HepG2 (cell line): ENCODE measurements around the gene ARFIP1. TPM values are rescaled to one million over a fixed set of nuclear protein-coding genes. Genes with fewer than 3 reads are reported as not detected.

Experiments used
- GATAD2A ChIP-seq: IDR thresholded peaks from 2 replicates; pipeline ENCODE4 v1.6.1; 2016
- GFI1 ChIP-seq: sonication (generic); formaldehyde crosslinking; IDR thresholded peaks from 2 replicates; pipeline ENCODE4 v1.5.0; 2020; ENCODE audit warnings: missing genetic modification reagents, mild to moderate bottlenecking, borderline replicate concordance
- KLF6 ChIP-seq: IDR thresholded peaks from 2 replicates; pipeline ENCODE4 v1.8.0; 2016; ENCODE audit warnings: missing biosample characterization, missing genetic modification reagents
- NFE2L2 ChIP-seq: fragments of 150-350 bp; IDR thresholded peaks from 2 replicates; pipeline ENCODE4 v1.6.1; 2014; ENCODE audit warnings: low read length
- POGZ ChIP-seq: sonication (generic); formaldehyde crosslinking; IDR thresholded peaks from 2 replicates; pipeline ENCODE4 v1.4.0; 2020; ENCODE audit warnings: mild to moderate bottlenecking, missing genetic modification reagents
- POLR2AphosphoS2 ChIP-seq: IDR thresholded peaks from 2 replicates; pipeline ENCODE4 v1.6.1; 2011; ENCODE audit warnings: low read depth, low read length, improper control_type of control experiment
- YEATS2 ChIP-seq: sonication (generic); formaldehyde crosslinking; IDR thresholded peaks from 2 replicates; pipeline ENCODE4 v1.4.0; 2020; ENCODE audit warnings: missing genetic modification reagents, borderline replicate concordance
- ZBTB20 ChIP-seq: sonication (generic); formaldehyde crosslinking; IDR thresholded peaks from 2 replicates; pipeline ENCODE4 v1.8.1; 2023; ENCODE audit warnings: missing genetic modification reagents, low read depth, mild to moderate bottlenecking, borderline replicate concordance
- ZBTB7B ChIP-seq: sonication (generic); formaldehyde crosslinking; IDR thresholded peaks from 2 replicates; pipeline ENCODE4 v1.4.0; 2020; ENCODE audit warnings: missing genetic modification reagents
- ZFYVE20 ChIP-seq: sonication (generic); formaldehyde crosslinking; IDR thresholded peaks from 2 replicates; pipeline ENCODE4 v1.8.0; 2023; ENCODE audit warnings: low read depth, mild to moderate bottlenecking, moderate library complexity, missing genetic modification reagents, borderline replicate concordance
- ZIK1 ChIP-seq: sonication (generic); formaldehyde crosslinking; IDR thresholded peaks from 2 replicates; pipeline ENCODE4 v1.5.0; 2020; ENCODE audit warnings: mild to moderate bottlenecking, low read depth, missing genetic modification reagents, borderline replicate concordance
- ZNF34 ChIP-seq: sonication (generic); formaldehyde crosslinking; IDR thresholded peaks from 2 replicates; pipeline ENCODE4 v1.4.0; 2020; ENCODE audit warnings: mild to moderate bottlenecking, missing genetic modification reagents, borderline replicate concordance
- ZNF468 ChIP-seq: sonication (generic); formaldehyde crosslinking; IDR thresholded peaks from 2 replicates; pipeline ENCODE4 v1.8.0; 2022; ENCODE audit warnings: mild to moderate bottlenecking, moderate library complexity, missing genetic modification reagents
- ZNF589 ChIP-seq: sonication (generic); formaldehyde crosslinking; conservative IDR thresholded peaks from 2 replicates; pipeline ENCODE4 v1.8.0; 2022; ENCODE audit warnings: mild to moderate bottlenecking, moderate library complexity, missing genetic modification reagents
- ZNF761 ChIP-seq: sonication (generic); formaldehyde crosslinking; conservative IDR thresholded peaks from 2 replicates; pipeline ENCODE4 v1.4.0; 2020; ENCODE audit warnings: mild to moderate bottlenecking, missing genetic modification reagents
- polyA plus RNA-seq, 8 experiments: library from polyadenylated mRNA; depleted of rRNA in 3 of 8; stranded (reverse) in 7 of 8; unstranded in 1 of 8; fragments of >200 nt; fragmentation: Illumina TruSeq in 4 of 8; extraction: Trizol in 4 of 8; gene quantifications; 2 replicates each; pipeline versions ENCODE4 v1.2.1 to v1.2.3, GENCODE V29; 2011 to 2016; ENCODE audit warnings: low read depth in 4 of 8, missing spikeins in 1 of 8, mixed read lengths in 1 of 8; ENCODE audit not compliant: insufficient read depth in 1 of 8
- total RNA-seq, 5 experiments: library from RNA; depleted of rRNA; stranded (reverse); fragments of >200 nt; fragmentation: Illumina TruSeq; extraction: Trizol; gene quantifications; 2 replicates each; pipeline ENCODE4 v1.2.3, GENCODE V29; 2016; ENCODE audit warnings: low read depth in 1 of 5
- TF ChIP-seq, protein P1 (sequence below): sonication (generic); formaldehyde crosslinking; IDR thresholded peaks from 2 replicates; pipeline ENCODE4 v1.4.0; 2020; ENCODE audit warnings: missing genetic modification reagents, mild to moderate bottlenecking, borderline replicate concordance
- TF ChIP-seq, protein P2 (sequence below): sonication (generic); formaldehyde crosslinking; IDR thresholded peaks from 2 replicates; pipeline ENCODE4 v1.5.1; 2020; ENCODE audit warnings: missing genetic modification reagents, mild to moderate bottlenecking, borderline replicate concordance
- TF ChIP-seq, protein P3 (sequence below): sonication (generic); formaldehyde crosslinking; IDR thresholded peaks from 2 replicates; pipeline ENCODE4 v1.4.0; 2020; ENCODE audit warnings: mild to moderate bottlenecking, missing genetic modification reagents
- TF ChIP-seq, protein P4 (sequence below): sonication (generic); formaldehyde crosslinking; conservative IDR thresholded peaks from 2 replicates; pipeline ENCODE4 v1.4.0; 2020; ENCODE audit warnings: missing genetic modification reagents
- TF ChIP-seq, protein P5 (sequence below): sonication (generic); formaldehyde crosslinking; IDR thresholded peaks from 2 replicates; pipeline ENCODE4 v1.4.0; 2020; ENCODE audit warnings: missing genetic modification reagents, borderline replicate concordance

ARFIP1 gene
- total and polyA plus RNA-seq, 2 of the 13 experiments (the other 11 are each of a cell fraction or from before 2014, with no cell fraction given): 9.9 to 27.7 TPM

DNA sequence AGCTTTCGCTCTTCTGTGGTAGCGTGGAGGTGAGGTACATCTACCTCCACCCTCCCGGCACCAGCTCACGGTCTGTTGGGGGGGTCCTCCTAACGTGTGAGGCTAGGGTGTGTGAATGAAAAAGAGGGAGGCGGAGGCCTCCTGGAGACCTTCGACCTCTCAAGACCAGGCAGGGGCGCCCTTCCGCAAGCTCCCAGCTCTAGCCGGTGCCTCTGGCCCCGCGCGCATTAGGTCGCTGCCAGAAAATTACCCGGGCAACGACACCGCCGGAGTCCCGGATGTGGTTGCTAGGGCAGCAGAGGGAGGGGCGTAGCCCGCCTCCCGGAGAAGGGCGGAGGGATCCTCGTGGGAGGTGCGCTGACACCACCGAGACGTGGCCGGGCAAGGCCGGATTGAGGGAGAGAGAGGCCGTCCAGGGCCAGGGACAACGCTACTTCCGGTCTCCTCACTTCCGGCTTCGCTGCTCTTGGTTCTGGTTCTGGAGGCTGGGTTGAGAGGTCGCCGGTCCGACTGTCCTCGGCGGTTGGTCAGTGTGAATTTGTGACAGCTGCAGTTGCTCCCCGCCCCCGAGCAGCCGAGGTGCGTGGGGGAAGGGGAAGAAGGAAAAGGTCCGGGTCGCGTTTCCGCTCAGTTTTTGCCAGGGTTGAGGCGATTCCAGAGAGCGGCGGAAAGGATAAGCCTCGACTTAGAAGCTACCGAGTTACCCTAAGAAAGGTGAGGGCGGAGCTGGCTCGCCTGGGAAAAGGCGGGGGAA is at the start of gene ARFIP1, which contains the start of gene TIGD4 (continued):
- TF ChIP-seq, protein P1, sequence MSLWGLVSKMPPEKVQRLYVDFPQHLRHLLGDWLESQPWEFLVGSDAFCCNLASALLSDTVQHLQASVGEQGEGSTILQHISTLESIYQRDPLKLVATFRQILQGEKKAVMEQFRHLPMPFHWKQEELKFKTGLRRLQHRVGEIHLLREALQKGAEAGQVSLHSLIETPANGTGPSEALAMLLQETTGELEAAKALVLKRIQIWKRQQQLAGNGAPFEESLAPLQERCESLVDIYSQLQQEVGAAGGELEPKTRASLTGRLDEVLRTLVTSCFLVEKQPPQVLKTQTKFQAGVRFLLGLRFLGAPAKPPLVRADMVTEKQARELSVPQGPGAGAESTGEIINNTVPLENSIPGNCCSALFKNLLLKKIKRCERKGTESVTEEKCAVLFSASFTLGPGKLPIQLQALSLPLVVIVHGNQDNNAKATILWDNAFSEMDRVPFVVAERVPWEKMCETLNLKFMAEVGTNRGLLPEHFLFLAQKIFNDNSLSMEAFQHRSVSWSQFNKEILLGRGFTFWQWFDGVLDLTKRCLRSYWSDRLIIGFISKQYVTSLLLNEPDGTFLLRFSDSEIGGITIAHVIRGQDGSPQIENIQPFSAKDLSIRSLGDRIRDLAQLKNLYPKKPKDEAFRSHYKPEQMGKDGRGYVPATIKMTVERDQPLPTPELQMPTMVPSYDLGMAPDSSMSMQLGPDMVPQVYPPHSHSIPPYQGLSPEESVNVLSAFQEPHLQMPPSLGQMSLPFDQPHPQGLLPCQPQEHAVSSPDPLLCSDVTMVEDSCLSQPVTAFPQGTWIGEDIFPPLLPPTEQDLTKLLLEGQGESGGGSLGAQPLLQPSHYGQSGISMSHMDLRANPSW (CRISPR knock-in tag): peak; percentile 93; the same call in 1 of the 2 replicates
- TF ChIP-seq ZNF34 (CRISPR knock-in tag) (0 out of 2 replicates have a peak, but pooled peaks have one; percentile 81), POGZ (CRISPR knock-in tag) (peak; percentile 97), POLR2AphosphoS2 (no peak), ZBTB20 (CRISPR knock-in tag) (no peak), ZNF761 (CRISPR knock-in tag) (peak; percentile 68; the same call in 1 of the 2 replicates), ZBTB7B (CRISPR knock-in tag) (no peak), NFE2L2 (no peak), KLF6 (CRISPR knock-in tag) (peak; percentile 54; the same call in 1 of the 2 replicates), ZNF589 (CRISPR knock-in tag) (no peak), ZFYVE20 (CRISPR knock-in tag) (no peak), ZIK1 (CRISPR knock-in tag) (0 out of 2 replicates have a peak, but pooled peaks have one; percentile 58), YEATS2 (peak; percentile 89), GATAD2A (peak; percentile 72), ZNF468 (CRISPR knock-in tag) (no peak), GFI1 (peak; percentile 35; the same call in 1 of the 2 replicates)
- TF ChIP-seq, protein P2, sequence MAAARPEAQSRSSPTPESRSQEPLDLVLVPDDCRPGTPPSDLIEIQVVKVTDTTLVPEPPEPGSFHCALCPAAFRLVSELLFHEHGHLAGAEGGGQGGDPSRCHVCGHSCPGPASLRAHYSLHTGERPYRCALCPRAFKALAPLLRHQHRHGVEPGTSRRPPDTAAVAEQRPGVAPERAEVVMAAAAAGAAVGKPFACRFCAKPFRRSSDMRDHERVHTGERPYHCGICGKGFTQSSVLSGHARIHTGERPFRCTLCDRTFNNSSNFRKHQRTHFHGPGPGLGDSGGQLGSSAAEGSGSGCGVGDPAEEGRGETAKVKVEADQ: peak; percentile 90; the same call in 1 of the 2 replicates
- TF ChIP-seq, protein P3, sequence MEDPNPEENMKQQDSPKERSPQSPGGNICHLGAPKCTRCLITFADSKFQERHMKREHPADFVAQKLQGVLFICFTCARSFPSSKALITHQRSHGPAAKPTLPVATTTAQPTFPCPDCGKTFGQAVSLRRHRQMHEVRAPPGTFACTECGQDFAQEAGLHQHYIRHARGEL: no peak
- TF ChIP-seq, protein P4, sequence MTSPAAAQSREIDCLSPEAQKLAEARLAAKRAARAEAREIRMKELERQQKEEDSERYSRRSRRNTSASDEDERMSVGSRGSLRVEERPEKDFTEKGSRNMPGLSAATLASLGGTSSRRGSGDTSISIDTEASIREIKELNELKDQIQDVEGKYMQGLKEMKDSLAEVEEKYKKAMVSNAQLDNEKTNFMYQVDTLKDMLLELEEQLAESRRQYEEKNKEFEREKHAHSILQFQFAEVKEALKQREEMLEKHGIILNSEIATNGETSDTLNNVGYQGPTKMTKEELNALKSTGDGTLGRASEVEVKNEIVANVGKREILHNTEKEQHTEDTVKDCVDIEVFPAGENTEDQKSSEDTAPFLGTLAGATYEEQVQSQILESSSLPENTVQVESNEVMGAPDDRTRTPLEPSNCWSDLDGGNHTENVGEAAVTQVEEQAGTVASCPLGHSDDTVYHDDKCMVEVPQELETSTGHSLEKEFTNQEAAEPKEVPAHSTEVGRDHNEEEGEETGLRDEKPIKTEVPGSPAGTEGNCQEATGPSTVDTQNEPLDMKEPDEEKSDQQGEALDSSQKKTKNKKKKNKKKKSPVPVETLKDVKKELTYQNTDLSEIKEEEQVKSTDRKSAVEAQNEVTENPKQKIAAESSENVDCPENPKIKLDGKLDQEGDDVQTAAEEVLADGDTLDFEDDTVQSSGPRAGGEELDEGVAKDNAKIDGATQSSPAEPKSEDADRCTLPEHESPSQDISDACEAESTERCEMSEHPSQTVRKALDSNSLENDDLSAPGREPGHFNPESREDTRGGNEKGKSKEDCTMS (CRISPR knock-in tag): no peak
- TF ChIP-seq, protein P5, sequence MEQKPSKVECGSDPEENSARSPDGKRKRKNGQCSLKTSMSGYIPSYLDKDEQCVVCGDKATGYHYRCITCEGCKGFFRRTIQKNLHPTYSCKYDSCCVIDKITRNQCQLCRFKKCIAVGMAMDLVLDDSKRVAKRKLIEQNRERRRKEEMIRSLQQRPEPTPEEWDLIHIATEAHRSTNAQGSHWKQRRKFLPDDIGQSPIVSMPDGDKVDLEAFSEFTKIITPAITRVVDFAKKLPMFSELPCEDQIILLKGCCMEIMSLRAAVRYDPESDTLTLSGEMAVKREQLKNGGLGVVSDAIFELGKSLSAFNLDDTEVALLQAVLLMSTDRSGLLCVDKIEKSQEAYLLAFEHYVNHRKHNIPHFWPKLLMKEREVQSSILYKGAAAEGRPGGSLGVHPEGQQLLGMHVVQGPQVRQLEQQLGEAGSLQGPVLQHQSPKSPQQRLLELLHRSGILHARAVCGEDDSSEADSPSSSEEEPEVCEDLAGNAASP (CRISPR knock-in tag): 0 out of 2 replicates have a peak, but pooled peaks have one; percentile 43
